NCI-H1417 (cell line): Measurements from ENCODE around the gene APBA1.

ENCODE experiments used
- DNase-seq, 3 experiments: peaks; one replicate each; lab custom pipeline; 2025; lab: John Stamatoyannopoulos, UW

Gene APBA1

GRCh38 chr9:69671879-69672595, at the start of gene APBA1:
APBA1 (minus strand) TSS chr9:69672371.
- peak; percentile 71 to 92 (median 87) for DNase-seq

- no peak for DNase-seq
Observed at GRCh38 chr9:69719983-69720382, 47.8 kb upstream of the APBA1 start.

- no peak for DNase-seq
Observed at GRCh38 chr9:69719367-69719766, 47.2 kb upstream of the APBA1 start.

GRCh38 chr9:69718218-69718617, 46.0 kb upstream of the APBA1 start:
- no peak for DNase-seq

- DNase-seq: no peak
Observed at GRCh38 chr9:69715825-69716224, 43.7 kb upstream of the APBA1 start.

GRCh38 chr9:69715096-69715495, 42.9 kb upstream of the APBA1 start:
- no peak for DNase-seq

- no peak for DNase-seq
Observed at GRCh38 chr9:69697475-69697874, 25.3 kb upstream of the APBA1 start.

GRCh38 chr9:69696802-69697201, 24.6 kb upstream of the APBA1 start:
- DNase-seq: peak in 1 of 3 experiments; percentile 1

GRCh38 chr9:69689991-69690538, 17.9 kb upstream of the APBA1 start:
- DNase-seq: no peak

- no peak for DNase-seq
Observed at GRCh38 chr9:69683927-69684326, 11.8 kb upstream of the APBA1 start.

- DNase-seq: no peak
Observed at GRCh38 chr9:69678843-69679538, 6.8 kb upstream of the APBA1 start.

- DNase-seq: no peak
Observed at GRCh38 chr9:69677931-69678330, 5.8 kb upstream of the APBA1 start.

- DNase-seq: peak in 2 of 3 experiments; percentile 16 to 23
Observed at GRCh38 chr9:69675563-69675962, 3.4 kb upstream of the APBA1 start.

- DNase-seq: peak in 1 of 3 experiments; percentile 52
Observed at GRCh38 chr9:69674716-69675438, 2.7 kb upstream of the APBA1 start.

GRCh38 chr9:69674112-69674685, 2.0 kb upstream of the APBA1 start:
- DNase-seq: peak; percentile 13 to 59 (median 44)

- DNase-seq: no peak
Observed at GRCh38 chr9:69673311-69673640, 1.1 kb upstream of the APBA1 start.

GRCh38 chr9:69672596-69673310, 582 bp upstream of the APBA1 start:
- DNase-seq: peak; percentile 92 to 96 (median 92)

- DNase-seq: peak in 1 of 3 experiments; percentile 45
Observed at GRCh38 chr9:69671311-69671878, 776 bp downstream of the APBA1 start.

- DNase-seq: peak in 1 of 3 experiments; percentile 33
Observed at GRCh38 chr9:69667306-69667705, 4.9 kb downstream of the APBA1 start.

GRCh38 chr9:69660304-69660703, 11.9 kb downstream of the APBA1 start:
- DNase-seq: peak in 1 of 3 experiments; percentile 14
